ENCODE results near the gene EFCAB7.

- TF ChIP-seq ZNF292 (tag by site-specific recombination; IDR thresholded peaks at IDR 0.05; ENCODE audit: borderline replicate concordance, low read depth) (no peak), CTCF (tag by site-specific recombination; IDR thresholded peaks at IDR 0.05) (no peak), ZXDB (tag by site-specific recombination; IDR thresholded peaks at IDR 0.05) (no peak), ATF2 (tag by site-specific recombination; IDR thresholded peaks at IDR 0.05; ENCODE audit: low read depth) (no peak), ZNF830 (tag by site-specific recombination; IDR thresholded peaks at IDR 0.05; ENCODE audit: low read depth) (no peak)
These were observed 98.4 kb downstream of the EFCAB7 start for GRCh38 chr1:63621698-63622097.
